Naive thymus-derived CD4-positive, alpha-beta T cell (primary cell): ENCODE measurements around the gene HS6ST3. TPM values are rescaled to one million over a fixed set of nuclear protein-coding genes. Genes with fewer than 3 reads are reported as not detected.

Experiments
- ATAC-seq: fragments of 150-1000 bp; cut with Tn5 transposase; 2 replicates; pipeline ENCODE4 v1.10.0; 2021; ENCODE audit warnings: mild to moderate bottlenecking, moderate library complexity
- CTCF ChIA-PET: fragments of 350-600 bp; sonication (Branson Sonifier 250); formaldehyde crosslinking; loops from one replicate; lab custom pipeline; 2021; ENCODE audit warnings: antibody characterized with exemption; lab: Charles Lee
- POLR2A ChIA-PET: fragments of 350-600 bp; sonication (Branson Sonifier 250); formaldehyde crosslinking; loops from one replicate; lab custom pipeline; 2021; ENCODE audit warnings: antibody characterized with exemption, inconsistent platforms; lab: Charles Lee
- DNase-seq, 9 donors: peaks; one replicate each; pipeline versions ENCODE4 v3.0.0 to v3.0.0-alpha.2; 2020 to 2022; ENCODE audit warnings: mixed read lengths in 1 of 9
- H3K27ac ChIP-seq: one replicate; pipeline ENCODE4 v1.7.0; 2013; ENCODE audit warnings: mild to moderate bottlenecking, low read depth, low read length, moderate library complexity
- H3K27me3 ChIP-seq, 2 donors: one replicate each; pipeline ENCODE4 v1.7.0; 2013; ENCODE audit warnings: low read length in 2 of 2, mild to moderate bottlenecking in 2 of 2, moderate library complexity in 2 of 2; ENCODE audit not compliant: control insufficient read depth in 2 of 2, insufficient read depth in 2 of 2
- H3K36me3 ChIP-seq, 3 experiments: 1 replicate in 2 of 3; 2 replicates in 1 of 3; pipeline ENCODE4 v1.7.0; 2013; ENCODE audit warnings: low read length in 3 of 3, mild to moderate bottlenecking in 3 of 3, moderate library complexity in 1 of 3; ENCODE audit not compliant: insufficient read depth in 3 of 3, control insufficient read depth in 2 of 3
- H3K4me1 ChIP-seq, 2 donors: one replicate each; pipeline ENCODE4 v1.7.0; 2013; ENCODE audit warnings: low read length in 2 of 2, mild to moderate bottlenecking in 2 of 2, moderate library complexity in 1 of 2; ENCODE audit not compliant: control insufficient read depth in 2 of 2, insufficient read depth in 2 of 2
- H3K4me3 ChIP-seq: 2 replicates; pipeline ENCODE4 v1.7.0; 2013; ENCODE audit warnings: mild to moderate bottlenecking, low read length
- H3K9me3 ChIP-seq, 3 experiments: 1 replicate in 2 of 3; 2 replicates in 1 of 3; pipeline ENCODE4 v1.7.0; 2013; ENCODE audit warnings: low read length in 3 of 3; ENCODE audit not compliant: control insufficient read depth in 2 of 3
- H3K27ac Mint-ChIP-seq, 9 donors: one replicate each; pipeline ENCODE4 v1.8.0; 2020 to 2022; ENCODE audit warnings: mixed read lengths in 9 of 9, mild to moderate bottlenecking in 8 of 9, moderate library complexity in 5 of 9, inconsistent platforms in 2 of 9
- H3K27me3 Mint-ChIP-seq, 5 donors: one replicate each; pipeline ENCODE4 v1.8.0; 2021 to 2022; ENCODE audit warnings: mixed read lengths in 5 of 5, mild to moderate bottlenecking in 1 of 5
- H3K36me3 Mint-ChIP-seq, 5 donors: one replicate each; pipeline ENCODE4 v1.8.0; 2020 to 2022; ENCODE audit warnings: mixed read lengths in 5 of 5, mild to moderate bottlenecking in 3 of 5, inconsistent platforms in 1 of 5
- H3K4me1 Mint-ChIP-seq, 7 donors: one replicate each; pipeline ENCODE4 v1.8.0; 2020 to 2022; ENCODE audit warnings: mixed read lengths in 7 of 7, mild to moderate bottlenecking in 3 of 7, inconsistent platforms in 1 of 7
- H3K4me3 Mint-ChIP-seq, 10 donors: one replicate each; pipeline ENCODE4 v1.8.0; 2020 to 2022; ENCODE audit warnings: mild to moderate bottlenecking in 10 of 10, mixed read lengths in 10 of 10, moderate library complexity in 6 of 10, inconsistent platforms in 2 of 10
- H3K9me3 Mint-ChIP-seq, 11 donors: one replicate each; pipeline ENCODE4 v1.8.0; 2020 to 2022; ENCODE audit warnings: mixed read lengths in 11 of 11, mild to moderate bottlenecking in 4 of 11, inconsistent platforms in 1 of 11, moderate library complexity in 1 of 11
- intact Hi-C, 2 donors: fragments of 100-400 bp; cut with micrococcal nuclease; formaldehyde crosslinking; loops; one replicate each; pipeline ENCODE4 v1.15.1; 2023
- polyA plus RNA-seq, 2 donors: library from polyadenylated mRNA; unstranded; fragments of 300-500 nt; fragmentation: Illumina TruSeq; gene quantifications; one replicate each; pipeline ENCODE4 v1.2.3, GENCODE V29; 2021
- total RNA-seq, 6 experiments: library from RNA in 5 of 6; stranded (reverse) in 5 of 6; gene quantifications; 1 replicate in 5 of 6; 2 replicates in 1 of 6; pipeline ENCODE4 v1.2.3 and lab custom pipeline; 2021 to 2026

Gene HS6ST3
- total and polyA plus RNA-seq, 7 experiments from 2014 or later = not detected

GRCh38 chr13:96837809-96838208 is 747.9 kb downstream of the HS6ST3 start:
- CTCF ChIA-PET = no interaction called here
- no peak overlapping the region for H3K4me3 Mint-ChIP-seq

GRCh38 chr13:96844195-96844594 is 754.3 kb downstream of the HS6ST3 start:
- H3K9me3 ChIP-seq = no peaks in the 10 kb centered on the region
- H3K9me3 Mint-ChIP-seq = peaks cover 0 to 9% (median 0%) of the 10 kb centered on the region in 11 donors
- no peak overlapping the region for H3K27ac ChIP-seq
- no peaks in the 10 kb centered on the region for H3K36me3 Mint-ChIP-seq
- CTCF ChIA-PET = no interaction called here
- H3K27me3 Mint-ChIP-seq = peaks cover 0 to 5% (median 0%) of the 10 kb centered on the region in 5 donors
- intact Hi-C loops = no loop called here
- no peak overlapping the region for H3K4me3 ChIP-seq
- H3K4me1 Mint-ChIP-seq = no peaks in the 10 kb centered on the region
- ATAC-seq (no peak), DNase-seq (no peak)
- no peak overlapping the region for H3K27ac Mint-ChIP-seq
- H3K36me3 ChIP-seq = no peaks in the 10 kb centered on the region
- H3K4me3 Mint-ChIP-seq = no peak overlapping the region
- no peaks in the 10 kb centered on the region for H3K4me1 ChIP-seq
- POLR2A ChIA-PET = no interaction called here
- H3K27me3 ChIP-seq = no peaks in the 10 kb centered on the region

More at GRCh38 chr13:96837809-96838208, 747.9 kb downstream of the HS6ST3 start:
- intact Hi-C loops = no loop called here
- H3K4me1 ChIP-seq = no peaks in the 10 kb centered on the region
- H3K9me3 Mint-ChIP-seq = peaks cover 0 to 11% (median 3%) of the 10 kb centered on the region in 11 donors
- H3K27me3 ChIP-seq = no peaks in the 10 kb centered on the region
- no peaks in the 10 kb centered on the region for H3K36me3 Mint-ChIP-seq
- ATAC-seq (no peak), DNase-seq (no peak)
- H3K4me1 Mint-ChIP-seq = no peaks in the 10 kb centered on the region
- H3K4me3 ChIP-seq = no peak overlapping the region
- H3K36me3 ChIP-seq = no peaks in the 10 kb centered on the region
- no peak overlapping the region for H3K27ac Mint-ChIP-seq
- POLR2A ChIA-PET = no interaction called here
- no peaks in the 10 kb centered on the region for H3K9me3 ChIP-seq
- no peaks in the 10 kb centered on the region for H3K27me3 Mint-ChIP-seq
- no peak overlapping the region for H3K27ac ChIP-seq

GRCh38 chr13:96844616-96845015 is 754.7 kb downstream of the HS6ST3 start:
- DNase-seq (no peak), ATAC-seq (no peak)
- H3K27ac Mint-ChIP-seq = no peak overlapping the region
- POLR2A ChIA-PET = no interaction called here
- H3K4me1 Mint-ChIP-seq = no peaks in the 10 kb centered on the region
- Histone ChIP-seq H3K36me3 (no peaks in the 10 kb centered on the region), H3K9me3 (no peaks in the 10 kb centered on the region), H3K27me3 (no peaks in the 10 kb centered on the region), H3K4me3 (no peak overlapping the region), H3K27ac (no peak overlapping the region), H3K4me1 (no peaks in the 10 kb centered on the region)
- peaks cover 0 to 9% (median 0%) of the 10 kb centered on the region in 11 donors for H3K9me3 Mint-ChIP-seq
- no peak overlapping the region for H3K4me3 Mint-ChIP-seq
- intact Hi-C loops = no loop called here
- H3K36me3 Mint-ChIP-seq = no peaks in the 10 kb centered on the region
- H3K27me3 Mint-ChIP-seq = peaks cover 0 to 5% (median 0%) of the 10 kb centered on the region in 5 donors
- CTCF ChIA-PET = no interaction called here

- ChIA-PET CTCF (no interaction called here), POLR2A (no interaction called here)
- no peaks in the 10 kb centered on the region for H3K36me3 ChIP-seq
- Mint-ChIP-seq H3K36me3 (no peaks in the 10 kb centered on the region), H3K27ac (no peak overlapping the region), H3K4me1 (no peaks in the 10 kb centered on the region), H3K27me3 (peaks cover 0 to 5% (median 0%) of the 10 kb centered on the region in 5 donors), H3K4me3 (no peak overlapping the region), H3K9me3 (peaks cover 0 to 18% (median 5%) of the 10 kb centered on the region in 11 donors)
- ATAC-seq (no peak), DNase-seq (no peak)
- H3K4me1 ChIP-seq = no peaks in the 10 kb centered on the region
- H3K4me3 ChIP-seq = no peak overlapping the region
- no peak overlapping the region for H3K27ac ChIP-seq
- no peaks in the 10 kb centered on the region for H3K27me3 ChIP-seq
- intact Hi-C loops = no loop called here
- no peaks in the 10 kb centered on the region for H3K9me3 ChIP-seq
These were observed 758.4 kb downstream of the HS6ST3 start for GRCh38 chr13:96848286-96848685.

GRCh38 chr13:96849091-96849490 is 759.2 kb downstream of the HS6ST3 start:
- ATAC-seq (no peak), DNase-seq (no peak)
- CTCF ChIA-PET = no interaction called here
- H3K27ac Mint-ChIP-seq = no peak overlapping the region
- H3K9me3 Mint-ChIP-seq = peaks cover 0 to 21% (median 6%) of the 10 kb centered on the region in 11 donors
- no peaks in the 10 kb centered on the region for H3K4me1 ChIP-seq
- H3K4me3 ChIP-seq = no peak overlapping the region
- intact Hi-C loops = no loop called here
- H3K27me3 ChIP-seq = no peaks in the 10 kb centered on the region
- H3K4me3 Mint-ChIP-seq = no peak overlapping the region
- peaks cover 0 to 5% (median 0%) of the 10 kb centered on the region in 5 donors for H3K27me3 Mint-ChIP-seq
- no peaks in the 10 kb centered on the region for H3K4me1 Mint-ChIP-seq
- H3K36me3 ChIP-seq = no peaks in the 10 kb centered on the region
- no peaks in the 10 kb centered on the region for H3K9me3 ChIP-seq
- POLR2A ChIA-PET = no interaction called here
- H3K36me3 Mint-ChIP-seq = no peaks in the 10 kb centered on the region
- H3K27ac ChIP-seq = no peak overlapping the region

GRCh38 chr13:96850538-96851145 is 760.7 kb downstream of the HS6ST3 start:
- Histone ChIP-seq H3K27ac (no peak overlapping the region), H3K9me3 (no peaks in the 10 kb centered on the region), H3K4me3 (no peak overlapping the region), H3K27me3 (no peaks in the 10 kb centered on the region), H3K4me1 (no peaks in the 10 kb centered on the region), H3K36me3 (no peaks in the 10 kb centered on the region)
- no peak for ATAC-seq
- no peaks in the 10 kb centered on the region for H3K36me3 Mint-ChIP-seq
- POLR2A ChIA-PET = no interaction called here
- CTCF ChIA-PET = no interaction called here
- H3K27me3 Mint-ChIP-seq = peaks cover 0 to under 1% (median 0%) of the 10 kb centered on the region in 5 donors
- intact Hi-C loops = no loop called here
- no peak overlapping the region for H3K4me3 Mint-ChIP-seq
- H3K4me1 Mint-ChIP-seq = no peaks in the 10 kb centered on the region
- no peak overlapping the region for H3K27ac Mint-ChIP-seq
- DNase-seq = no peak
- peaks cover 0 to 21% (median 9%) of the 10 kb centered on the region in 11 donors for H3K9me3 Mint-ChIP-seq

GRCh38 chr13:96851856-96852445 is 762.0 kb downstream of the HS6ST3 start:
- no peaks in the 10 kb centered on the region for H3K4me1 ChIP-seq
- CTCF ChIA-PET = no interaction called here
- H3K27me3 Mint-ChIP-seq = no peaks in the 10 kb centered on the region
- no peaks in the 10 kb centered on the region for H3K36me3 Mint-ChIP-seq
- H3K4me1 Mint-ChIP-seq = no peaks in the 10 kb centered on the region
- no peak overlapping the region for H3K27ac Mint-ChIP-seq
- H3K9me3 ChIP-seq = no peaks in the 10 kb centered on the region
- no peaks in the 10 kb centered on the region for H3K27me3 ChIP-seq
- no peak for ATAC-seq
- no peak overlapping the region for H3K27ac ChIP-seq
- DNase-seq = no peak
- no peak overlapping the region for H3K4me3 Mint-ChIP-seq
- intact Hi-C loops = no loop called here
- peaks cover 0 to 21% (median 9%) of the 10 kb centered on the region in 11 donors for H3K9me3 Mint-ChIP-seq
- POLR2A ChIA-PET = no interaction called here
- no peak overlapping the region for H3K4me3 ChIP-seq
- no peaks in the 10 kb centered on the region for H3K36me3 ChIP-seq
